Ovary (tissue), 9 donors: ENCODE results near the gene IL4I1. TPM values are rescaled to one million over a fixed set of nuclear protein-coding genes. Genes with fewer than 3 reads are reported as not detected.

Source experiments
- DNase-seq, 5 donors: peaks; one replicate each; pipeline ENCODE4 v3.0.0-alpha.2; 2019 to 2020
- H3K27ac ChIP-seq, 2 donors: fragments of 200-600 bp; one replicate each; pipeline versions ENCODE4 v1.5.1 to v1.8.0; 2019 to 2022
- H3K27me3 ChIP-seq: fragments of 200-600 bp; one replicate; pipeline ENCODE4 v1.8.0; 2022
- H3K36me3 ChIP-seq: fragments of 200-600 bp; sonication (generic); one replicate; pipeline ENCODE4 v1.5.1; 2019
- H3K4me1 ChIP-seq: one replicate; pipeline ENCODE4 v1.8.1; 2013; ENCODE audit warnings: mild to moderate bottlenecking, moderate library complexity; ENCODE audit not compliant: insufficient read depth
- H3K4me3 ChIP-seq: fragments of 200-600 bp; sonication (generic); one replicate; pipeline ENCODE4 v1.5.1; 2017
- H3K9me3 ChIP-seq, 2 donors: fragments of 200-600 bp in 1 of 2; sonication (generic) in 1 of 2; one replicate each; pipeline versions ENCODE4 v1.5.1 to v1.8.1; 2013 to 2019; ENCODE audit warnings: mild to moderate bottlenecking in 1 of 2, moderate library complexity in 1 of 2
- EP300 ChIP-seq: sonication (generic); formaldehyde crosslinking; IDR thresholded peaks from one replicate; pipeline ENCODE4 v1.6.1; 2017; ENCODE audit warnings: antibody characterized with exemption
- POLR2A ChIP-seq: fragments of 450-650 bp; IDR thresholded peaks from one replicate; pipeline ENCODE4 v1.6.1; 2017; ENCODE audit warnings: antibody characterized with exemption, mild to moderate bottlenecking, moderate library complexity
- WGBS, 3 donors: extraction: QIAGEN DNeasy Blood & Tissue Kit in 1 of 3; methylation state at CpG; one replicate each; pipeline versions ENCODE4 v1.1.5 to v1.1.7; 2013 to 2017; 5-methylcytosine and 5-hydroxymethylcytosine counted together
- intact Hi-C, 4 donors: fragments of 100-400 bp; cut with DNase I; formaldehyde crosslinking; loops; one replicate each; pipeline versions ENCODE4 v1.11.0 to v1.15.1; 2022 to 2023
- polyA plus RNA-seq, 2 donors: library from polyadenylated mRNA; stranded (reverse); fragments of 200-250 nt in 1 of 2; fragments of 350-450 nt in 1 of 2; fragmentation: Illumina TruSeq in 1 of 2; extraction: RNeasy Lipid Tissue Mini Kit (QIAGEN cat#74804) in 1 of 2; gene quantifications; one replicate each; pipeline ENCODE4 v1.2.3, GENCODE V29; 2013 to 2014
- total RNA-seq, 7 donors: library from RNA; depleted of rRNA in 2 of 7; stranded (reverse); fragments of >200 nt in 2 of 7; fragmentation: NEBNext Ultra II Directional in 3 of 7; extraction: Animal tissue kit (Norgen Biotek cat#: 25700) in 3 of 7; gene quantifications; one replicate each; pipeline versions ENCODE4 v1.1.0 to v1.2.4, GENCODE V29; 2016 to 2023
- TF ChIP-seq, protein P1 (sequence below), 3 donors: fragments of 450-650 bp in 2 of 3; fragments of 200-600 bp in 1 of 3; IDR thresholded peaks; one replicate each; pipeline versions ENCODE4 v1.5.1 to v1.8.0; 2016 to 2022; ENCODE audit warnings: antibody characterized with exemption in 3 of 3, mild to moderate bottlenecking in 1 of 3
- donor health status: DM: no; HTN: no; CAD: no; lungs with moderate emphysema.
- donor health status: DM: no; HTN: no; CAD: no.
- donor health status: Bipolar disorder and iron deficiency.
- donor health status: DM: yes; HTN: yes; CAD: no.
- donor health status: DM: no; HTN: no; CAD: no.
- donor health status: DM: yes; HTN: yes; CAD: no.

IL4I1 gene
- total and polyA plus RNA-seq, 9 donors = 0.24 to 4.3 (median 1.0) TPM; not detected in 1

DNA sequence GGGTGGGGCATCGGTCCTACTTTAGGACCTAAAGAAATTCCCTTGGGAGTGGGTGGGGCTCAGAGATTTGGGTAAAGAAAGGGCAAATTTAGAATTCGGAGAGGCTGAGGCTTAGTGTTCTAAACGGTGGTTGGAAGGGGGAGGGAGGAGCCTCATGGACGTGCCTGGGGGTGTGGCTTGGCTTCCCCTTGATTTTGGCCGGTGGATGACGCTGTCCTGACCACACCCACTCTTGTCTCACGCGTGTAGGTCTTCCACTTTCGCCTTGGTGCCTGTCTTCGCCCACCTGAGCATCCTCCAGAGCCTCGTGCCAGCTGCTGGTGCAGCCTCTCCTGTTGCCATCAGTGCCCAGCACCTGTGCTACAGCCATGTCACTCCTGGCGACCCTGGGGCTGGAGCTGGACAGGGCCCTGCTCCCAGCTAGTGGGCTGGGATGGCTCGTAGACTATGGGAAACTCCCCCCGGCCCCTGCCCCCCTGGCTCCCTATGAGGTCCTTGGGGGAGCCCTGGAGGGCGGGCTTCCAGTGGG is 33.9 kb upstream of the IL4I1 start:
- 34 to 43% (median 37%) methylated on average over 14 to 15 of the region's 15 CpGs for WGBS, 3 donors
- TF ChIP-seq EP300 (no peak), POLR2A (no peak)
- TF ChIP-seq, protein P1, sequence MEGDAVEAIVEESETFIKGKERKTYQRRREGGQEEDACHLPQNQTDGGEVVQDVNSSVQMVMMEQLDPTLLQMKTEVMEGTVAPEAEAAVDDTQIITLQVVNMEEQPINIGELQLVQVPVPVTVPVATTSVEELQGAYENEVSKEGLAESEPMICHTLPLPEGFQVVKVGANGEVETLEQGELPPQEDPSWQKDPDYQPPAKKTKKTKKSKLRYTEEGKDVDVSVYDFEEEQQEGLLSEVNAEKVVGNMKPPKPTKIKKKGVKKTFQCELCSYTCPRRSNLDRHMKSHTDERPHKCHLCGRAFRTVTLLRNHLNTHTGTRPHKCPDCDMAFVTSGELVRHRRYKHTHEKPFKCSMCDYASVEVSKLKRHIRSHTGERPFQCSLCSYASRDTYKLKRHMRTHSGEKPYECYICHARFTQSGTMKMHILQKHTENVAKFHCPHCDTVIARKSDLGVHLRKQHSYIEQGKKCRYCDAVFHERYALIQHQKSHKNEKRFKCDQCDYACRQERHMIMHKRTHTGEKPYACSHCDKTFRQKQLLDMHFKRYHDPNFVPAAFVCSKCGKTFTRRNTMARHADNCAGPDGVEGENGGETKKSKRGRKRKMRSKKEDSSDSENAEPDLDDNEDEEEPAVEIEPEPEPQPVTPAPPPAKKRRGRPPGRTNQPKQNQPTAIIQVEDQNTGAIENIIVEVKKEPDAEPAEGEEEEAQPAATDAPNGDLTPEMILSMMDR (IDR thresholded peaks at IDR 0.05) = no peak
- no peak overlapping the region for H3K4me3 ChIP-seq

DNA sequence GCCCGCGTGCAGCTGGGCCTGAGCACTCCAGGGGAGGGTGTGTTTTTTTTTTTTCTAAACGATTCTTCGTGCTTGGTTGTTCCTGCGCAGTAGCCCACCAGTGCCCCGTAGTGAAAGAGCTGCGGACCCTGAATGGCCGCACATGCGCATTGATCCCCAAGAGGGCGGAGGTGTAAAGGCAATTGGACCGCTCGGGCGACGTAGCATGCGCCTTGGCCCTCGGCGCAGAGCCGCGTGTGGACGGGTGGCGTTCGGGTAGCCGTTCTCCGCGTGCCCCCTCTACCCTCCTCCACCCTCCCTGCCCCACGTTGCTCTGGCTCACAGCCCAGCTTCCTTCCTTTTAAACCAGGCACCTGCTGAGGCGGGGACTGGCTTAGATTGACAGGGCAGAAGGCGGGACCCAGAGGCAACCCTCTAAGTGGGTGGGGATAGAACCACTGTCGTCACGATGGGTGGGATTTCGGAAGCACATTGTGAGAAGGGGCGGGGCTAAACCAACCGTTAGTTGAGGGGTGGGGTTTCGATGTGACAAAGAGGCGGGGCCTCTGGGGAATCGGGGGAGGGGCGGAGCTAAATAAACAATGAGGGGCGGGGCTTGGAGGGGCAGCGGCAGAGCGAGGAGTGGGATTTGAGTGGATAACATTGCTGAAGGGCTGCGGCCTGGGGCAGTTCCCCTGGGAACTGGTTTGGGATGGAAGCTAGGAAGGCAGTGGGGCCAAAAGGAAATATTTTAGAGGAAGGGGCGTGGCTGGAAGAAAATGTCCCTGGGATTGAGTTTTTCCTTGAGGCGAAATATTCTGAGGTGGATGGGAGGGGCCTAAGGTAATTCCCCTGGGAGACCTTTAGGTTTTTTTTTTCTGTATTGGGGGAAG is 33.2 kb upstream of the IL4I1 start:
- Histone ChIP-seq H3K4me1 (peaks cover 10% of the 10 kb centered on the region), H3K27me3 (no peaks in the 10 kb centered on the region), H3K4me3 (peak overlapping the region; percentile 94), H3K9me3 (no peaks in the 10 kb centered on the region), H3K27ac (peak overlapping the region; percentile 82), H3K36me3 (no peaks in the 10 kb centered on the region)
- no peak for TF ChIP-seq POLR2A
- TF ChIP-seq, protein P1 (IDR thresholded peaks at IDR 0.05) = peak in 1 of 3 donors; percentile 47
- intact Hi-C loops = loop anchor here in 1 of 4 donors (2.0 kb wide), 1 partner anchor 51 kb away; no protein-coding TSS in a partner anchor
- DNase-seq = peak; percentile 93 to 97 (median 96)
- WGBS, 3 donors = 0 to 1% (median 1%) methylated on average over 42 to 43 of the region's 43 CpGs

More for the DNA sequence above, 33.9 kb upstream of the IL4I1 start:
- Histone ChIP-seq H3K4me1 (peaks cover 10% of the 10 kb centered on the region), H3K27me3 (no peaks in the 10 kb centered on the region), H3K9me3 (no peaks in the 10 kb centered on the region), H3K36me3 (no peaks in the 10 kb centered on the region), H3K27ac (peak overlapping the region in 1 of 2 donors; percentile 82)
- intact Hi-C loops = no loop called here
- DNase-seq = peak; percentile 68 to 79 (median 74)

DNA sequence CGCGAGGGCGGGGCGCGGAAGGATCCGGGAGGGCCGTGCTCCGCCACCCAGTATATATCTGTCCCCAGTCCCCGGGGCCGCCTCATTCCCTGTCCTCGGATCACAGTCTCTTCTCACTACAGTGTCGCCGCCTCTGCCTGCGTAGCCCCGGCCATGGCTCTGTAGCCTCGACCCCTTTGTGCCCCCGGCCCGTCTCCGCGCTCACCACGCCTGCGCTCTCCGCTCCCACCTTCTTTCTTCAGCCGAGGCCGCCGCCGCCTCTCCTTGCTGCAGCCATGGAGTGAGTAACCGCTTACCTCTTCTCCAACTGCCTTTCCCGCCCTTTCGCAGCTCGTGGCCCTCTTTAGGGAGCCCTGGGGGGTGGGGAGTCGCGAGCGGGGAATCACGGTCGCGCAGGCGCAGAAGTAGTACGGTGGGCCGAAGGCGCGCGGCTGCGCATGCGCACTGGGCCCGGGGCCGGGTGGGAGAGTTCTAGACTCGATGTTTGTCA is 32.5 kb upstream of the IL4I1 start, which contains the start of the genes ATF5 and NUP62:
Gene ATF5, plus strand, starts transcription at position 85 of the 490 bp plus-strand sequence. CDS start 1,646 bp downstream, outside the sequence.
Gene NUP62, minus strand, starts transcription at position 384 of the 490 bp plus-strand sequence. CDS start 19,697 bp downstream, outside the sequence.
- no peaks in the 10 kb centered on the region for H3K27me3 ChIP-seq
- peaks cover 10% of the 10 kb centered on the region for H3K4me1 ChIP-seq
- no peaks in the 10 kb centered on the region for H3K36me3 ChIP-seq
- intact Hi-C loops = loop anchor here in 1 of 4 donors (2.0 kb wide), 1 partner anchor 50 kb away; no protein-coding TSS in a partner anchor
- no peak for TF ChIP-seq EP300
- 0 to 1% (median 1%) methylated on average over 31 to 48 of the region's 48 CpGs for WGBS, 3 donors
- H3K27ac ChIP-seq = peak within 1 kb of the TSS; percentile 82
- H3K9me3 ChIP-seq = no peaks in the 10 kb centered on the region
- peak; percentile 89 to 95 (median 94) for DNase-seq
- peak within 1 kb of the TSS; percentile 94 for H3K4me3 ChIP-seq

DNA sequence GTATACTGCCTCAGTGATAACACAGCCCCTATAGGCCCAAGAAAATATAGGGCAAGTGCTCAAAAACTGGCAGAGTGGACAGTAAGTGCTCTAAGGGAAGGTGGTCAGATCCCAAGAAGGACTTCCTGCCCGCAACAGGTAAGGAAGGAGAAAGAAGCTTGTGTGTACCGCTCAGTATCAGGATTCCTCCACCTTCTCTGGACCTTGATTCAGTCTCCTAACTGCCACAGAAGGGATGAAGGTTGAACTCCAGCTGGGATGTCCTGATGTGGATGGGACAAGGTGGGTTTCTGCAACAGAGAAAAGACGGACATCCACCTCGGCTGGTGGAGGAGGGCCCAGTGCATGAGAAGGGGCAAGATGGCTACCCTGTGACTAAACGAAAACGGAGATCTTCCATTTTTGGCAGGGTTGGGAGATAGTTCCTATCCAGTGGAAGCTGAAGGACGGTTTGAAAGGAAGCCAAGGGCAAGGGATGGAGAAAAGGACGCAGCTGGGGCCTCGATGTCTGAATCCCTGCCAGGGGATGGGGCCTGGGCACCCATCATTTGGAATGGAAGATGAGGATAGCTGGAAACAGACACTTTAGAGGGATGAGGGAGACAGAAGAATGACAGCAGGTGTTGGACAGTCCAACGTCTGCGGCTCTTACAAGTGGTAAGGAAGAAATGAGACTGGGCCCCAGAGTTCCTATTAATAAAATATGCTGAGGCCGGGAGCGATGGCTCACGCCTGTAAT is 31.0 kb upstream of the IL4I1 start:
- intact Hi-C loops = loop anchor here in 1 of 4 donors (2.0 kb wide), 1 partner anchor 49 kb away; no protein-coding TSS in a partner anchor
- Histone ChIP-seq H3K27ac (no peak overlapping the region), H3K27me3 (no peaks in the 10 kb centered on the region), H3K9me3 (no peaks in the 10 kb centered on the region), H3K4me1 (peaks cover 10% of the 10 kb centered on the region), H3K36me3 (no peaks in the 10 kb centered on the region), H3K4me3 (no peak overlapping the region)
- 68 to 74% (median 69%) methylated on average over 14 of the region's 14 CpGs for WGBS, 3 donors
- TF ChIP-seq, protein P1 (IDR thresholded peaks at IDR 0.05) = no peak
- no peak for TF ChIP-seq EP300
- no peak for TF ChIP-seq POLR2A
- DNase-seq = no peak
